NCI-H524 (cell line): ENCODE results near the gene CC2D1B.

Experiments
- DNase-seq, 2 experiments: peaks; one replicate each; lab custom pipeline; 2025; lab: John Stamatoyannopoulos, UW

Gene CC2D1B, protein sequence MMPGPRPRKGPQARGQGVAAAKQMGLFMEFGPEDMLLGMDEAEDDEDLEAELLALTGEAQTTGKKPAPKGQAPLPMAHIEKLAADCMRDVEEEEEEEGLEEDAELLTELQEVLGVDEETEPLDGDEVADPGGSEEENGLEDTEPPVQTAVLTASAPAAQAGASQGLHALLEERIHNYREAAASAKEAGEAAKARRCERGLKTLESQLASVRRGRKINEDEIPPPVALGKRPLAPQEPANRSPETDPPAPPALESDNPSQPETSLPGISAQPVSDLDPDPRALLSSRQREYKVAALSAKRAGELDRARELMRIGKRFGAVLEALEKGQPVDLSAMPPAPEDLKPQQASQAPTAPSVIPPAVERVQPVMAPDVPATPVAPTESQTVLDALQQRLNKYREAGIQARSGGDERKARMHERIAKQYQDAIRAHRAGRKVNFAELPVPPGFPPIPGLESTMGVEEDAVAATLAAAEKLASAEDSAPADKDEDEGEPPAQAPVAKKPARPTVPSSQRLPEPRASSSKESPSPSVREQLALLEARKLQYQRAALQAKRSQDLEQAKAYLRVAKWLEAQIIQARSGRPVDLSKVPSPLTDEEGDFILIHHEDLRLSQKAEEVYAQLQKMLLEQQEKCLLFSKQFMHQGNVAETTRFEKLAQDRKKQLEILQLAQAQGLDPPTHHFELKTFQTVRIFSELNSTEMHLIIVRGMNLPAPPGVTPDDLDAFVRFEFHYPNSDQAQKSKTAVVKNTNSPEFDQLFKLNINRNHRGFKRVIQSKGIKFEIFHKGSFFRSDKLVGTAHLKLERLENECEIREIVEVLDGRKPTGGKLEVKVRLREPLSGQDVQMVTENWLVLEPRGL

GRCh38 chr1:52365746-52366516, at the start of gene CC2D1B:
Gene CC2D1B (minus strand): TSS chr1:52366205. CDS start chr1:52364620, 1,585 bp downstream.
- DNase-seq = peak; percentile 93 to 96

DNA sequence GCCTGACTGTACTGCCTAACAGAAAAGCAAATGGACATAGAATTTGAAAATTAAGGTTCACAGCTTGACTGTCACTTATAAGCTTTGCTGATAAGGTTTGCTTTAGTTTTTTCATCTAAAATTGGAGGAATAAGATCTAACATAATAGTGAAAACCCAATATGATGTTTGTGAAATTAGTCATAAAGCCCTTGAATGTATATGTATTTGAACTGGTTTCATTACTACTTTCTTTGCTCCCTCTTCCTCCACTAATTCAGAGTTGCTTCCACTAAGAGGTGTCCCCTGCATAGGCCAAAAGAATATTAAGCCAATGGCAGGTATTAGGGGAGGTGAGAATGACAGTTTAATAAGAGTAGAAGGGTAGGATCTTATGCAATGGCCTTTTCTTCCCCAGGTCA, 48.9 kb upstream of the CC2D1B start:
- DNase-seq = no peak

- no peak for DNase-seq
Observed at GRCh38 chr1:52413410-52413989, 47.5 kb upstream of the CC2D1B start.

- no peak for DNase-seq
Observed at GRCh38 chr1:52404975-52405338, 39.0 kb upstream of the CC2D1B start.

DNA sequence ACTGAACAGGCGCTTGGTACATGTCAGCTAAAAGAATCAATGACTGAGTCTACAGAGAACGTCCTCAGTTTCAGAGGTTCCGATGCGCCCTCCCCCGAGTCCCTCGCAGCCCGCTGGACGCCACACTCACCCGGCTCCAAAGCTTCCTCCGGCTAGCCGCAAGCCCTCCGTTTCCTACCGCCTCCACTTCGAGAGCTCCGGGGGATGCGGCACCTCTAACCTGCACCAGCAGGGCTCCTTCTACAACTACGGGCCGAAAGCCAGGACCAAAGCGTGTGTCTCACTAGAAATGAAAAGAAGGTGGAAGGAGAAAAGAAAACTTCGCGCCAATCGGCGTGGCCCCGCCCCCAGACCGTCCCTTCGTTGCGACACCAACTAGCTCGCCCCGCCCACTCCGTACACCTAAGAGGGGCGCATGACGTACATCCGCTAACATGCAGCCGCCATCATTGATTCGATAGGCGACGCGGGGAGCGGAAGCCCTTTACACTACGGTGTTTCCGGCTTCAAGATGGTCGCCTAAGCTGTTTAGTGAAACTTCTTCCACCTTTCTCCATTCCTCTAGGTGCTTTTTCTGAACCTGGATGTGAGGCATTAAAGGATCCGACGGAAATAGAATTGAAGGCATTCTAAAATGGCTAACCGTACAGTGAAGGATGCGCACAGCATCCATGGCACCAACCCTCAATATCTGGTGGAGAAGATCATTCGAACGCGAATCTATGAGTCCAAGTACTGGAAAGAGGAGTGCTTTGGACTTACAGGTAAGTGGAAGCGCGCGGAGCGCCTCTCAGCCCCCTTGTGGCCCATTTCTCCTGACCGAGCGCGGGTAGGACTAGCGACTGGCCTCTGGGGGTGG, 38.3 kb upstream of the CC2D1B start, which contains the start of the genes ORC1 and PRPF38A:
Gene ORC1 (minus strand): TSS at position 308 of the 859 bp plus-strand sequence. CDS start 2,200 bp downstream, outside the sequence.
Gene PRPF38A (plus strand): TSS at position 487 of the 859 bp plus-strand sequence. CDS start 148 bp downstream, at position 635.
- DNase-seq = peak; percentile 92 to 96

GRCh38 chr1:52403566-52404115, 37.6 kb upstream of the CC2D1B start:
- peak in 1 of 2 experiments; percentile 55 for DNase-seq

DNA sequence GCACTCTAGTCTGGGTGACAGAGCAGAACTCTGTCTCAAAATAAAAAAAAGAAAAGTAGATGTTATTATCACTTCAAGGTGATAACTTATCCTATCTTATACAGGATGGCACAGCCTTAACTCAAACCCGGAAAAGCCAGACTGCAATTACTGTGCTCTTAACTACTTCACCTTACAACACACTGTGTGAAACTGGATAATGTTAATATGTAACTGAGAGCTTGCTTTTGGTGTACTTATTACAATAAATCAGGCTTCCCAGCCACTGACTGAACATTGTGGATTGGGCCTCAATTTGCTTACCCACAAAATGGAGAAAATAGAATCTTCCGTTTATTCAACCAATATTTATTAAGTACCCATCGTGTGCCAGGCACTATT, 36.8 kb upstream of the CC2D1B start:
- DNase-seq = no peak

DNA sequence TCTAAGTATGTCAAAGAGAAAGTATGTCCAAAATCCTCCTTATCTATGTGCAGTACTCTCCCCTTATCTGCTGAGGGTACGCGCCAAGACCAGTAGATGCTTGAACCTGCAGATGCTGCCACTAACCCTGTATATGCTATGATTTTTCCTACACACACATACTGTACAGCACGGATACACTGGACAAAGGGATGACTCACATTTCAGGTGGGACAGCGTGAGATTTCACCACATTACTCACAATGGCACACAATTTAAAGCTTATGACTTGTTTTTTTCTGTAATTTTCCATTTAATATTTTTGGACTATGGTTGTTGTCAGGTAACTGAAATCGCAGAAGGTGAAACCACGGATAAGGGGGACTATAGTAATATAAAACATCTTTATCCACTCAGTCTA, 34.1 kb upstream of the CC2D1B start:
- no peak for DNase-seq

DNA sequence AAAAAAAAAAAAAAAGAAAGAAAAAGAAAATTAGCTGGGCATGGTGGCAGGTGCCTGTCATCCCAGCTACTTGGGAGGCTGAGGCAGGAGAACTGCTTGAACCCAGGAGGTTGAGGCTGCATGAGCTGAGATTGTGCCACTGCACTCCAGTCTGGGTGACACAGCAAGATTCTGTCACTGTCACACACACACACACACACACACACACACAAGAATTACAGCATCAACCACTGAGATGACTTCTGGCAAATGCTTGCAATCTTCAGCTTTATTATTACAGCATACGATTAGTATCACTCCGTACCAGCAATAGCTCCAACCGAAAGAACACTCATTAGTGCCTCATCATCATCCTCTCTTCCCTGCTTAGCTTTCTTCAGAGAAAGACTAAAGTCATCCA, 33.6 kb upstream of the CC2D1B start:
- DNase-seq = no peak

- DNase-seq = no peak
Observed at GRCh38 chr1:52393174-52393573, 27.2 kb upstream of the CC2D1B start.

DNA sequence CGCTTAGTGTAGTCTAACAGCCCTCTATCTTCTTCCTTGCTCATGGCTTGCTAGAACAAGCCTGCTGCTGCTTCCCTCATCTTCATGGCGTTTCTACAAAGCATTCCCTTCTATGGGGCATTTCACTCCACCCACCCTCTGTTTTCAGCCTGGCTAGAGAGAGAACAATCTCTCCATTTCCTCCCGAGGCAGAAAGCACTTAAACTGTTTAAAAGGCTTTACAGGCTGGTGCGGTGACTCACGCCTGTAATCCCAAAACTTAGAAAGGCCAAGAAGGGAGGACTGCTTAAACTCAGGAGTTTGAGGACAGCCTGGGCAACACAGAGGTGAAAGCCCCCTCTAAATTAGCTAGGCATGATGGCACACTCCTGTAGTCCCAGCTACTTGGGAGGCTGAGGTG, 20.5 kb upstream of the CC2D1B start:
- DNase-seq = no peak

- DNase-seq = no peak
Observed at GRCh38 chr1:52385376-52385775, 19.4 kb upstream of the CC2D1B start.

- peak; percentile 13 to 51 for DNase-seq
Observed at GRCh38 chr1:52369851-52370250, 3.8 kb upstream of the CC2D1B start.

- peak in 1 of 2 experiments; percentile 51 for DNase-seq
Observed at GRCh38 chr1:52368383-52369172, 2.6 kb upstream of the CC2D1B start.

DNA sequence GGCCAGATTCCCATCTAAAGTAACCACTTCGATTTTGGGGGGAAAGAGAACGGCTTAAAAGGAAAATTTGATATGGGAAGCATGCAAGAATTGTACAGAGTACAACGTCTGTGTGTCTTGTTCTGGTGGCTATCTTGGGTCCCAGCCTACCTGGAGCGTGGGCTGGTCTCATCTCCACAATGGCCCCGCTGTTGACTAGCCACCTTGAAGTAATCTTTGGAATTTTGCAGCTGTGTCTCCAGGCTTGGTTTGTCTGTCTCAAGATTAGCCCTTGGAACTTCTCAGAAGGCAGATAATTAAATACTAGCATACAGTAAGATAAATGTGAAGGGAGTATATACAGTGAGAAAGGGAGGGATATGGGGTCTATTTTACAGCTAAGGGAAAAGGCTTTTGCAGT, 1.3 kb upstream of the CC2D1B start:
- no peak for DNase-seq

DNA sequence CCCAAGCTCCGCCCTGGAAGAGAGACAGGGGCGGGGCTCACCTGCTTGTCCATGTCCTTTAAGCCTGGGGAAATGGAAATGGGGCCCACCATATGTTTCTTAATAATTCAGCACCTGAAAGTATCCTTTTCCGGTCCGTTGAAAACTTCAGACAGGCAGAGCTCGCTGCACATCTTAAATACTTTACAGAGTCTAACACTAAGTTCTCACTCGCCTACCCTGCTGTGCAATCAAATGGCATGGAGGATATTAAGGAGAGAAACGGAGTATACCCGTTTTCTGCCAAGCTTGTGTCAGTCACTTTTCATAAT, 467 bp upstream of the CC2D1B start:
- DNase-seq = no peak

DNA sequence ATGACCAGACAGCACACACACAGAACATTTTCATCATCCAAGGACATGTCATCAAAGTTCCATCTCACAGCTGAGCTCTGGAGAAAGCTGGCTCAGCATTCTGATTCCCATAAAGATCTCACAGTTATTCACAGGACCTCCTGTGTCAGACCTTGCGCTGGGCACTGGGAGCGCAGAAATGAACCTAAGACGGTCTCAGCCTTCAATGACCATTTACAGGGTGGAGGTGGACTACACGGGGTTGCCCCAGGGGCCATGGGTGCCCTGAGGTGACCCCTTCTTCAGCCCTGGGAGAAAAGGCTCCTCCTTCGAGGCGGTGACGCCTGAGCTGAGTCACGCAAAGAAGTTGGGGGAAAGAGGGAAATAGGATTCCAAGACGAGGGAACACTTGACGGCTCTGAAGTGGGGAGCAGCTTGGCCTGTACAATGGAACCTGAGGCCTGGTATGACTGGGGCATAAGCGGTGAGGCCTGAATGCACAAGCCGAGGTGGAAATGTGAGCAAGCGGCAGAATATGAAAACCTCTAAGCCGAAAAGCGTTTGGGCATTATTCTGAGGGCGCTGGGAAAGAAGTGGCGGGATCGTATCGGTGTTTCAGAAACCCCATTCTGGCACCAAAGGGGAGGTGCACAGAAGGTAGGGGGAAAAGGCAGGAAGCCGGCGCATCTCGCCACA, 797 bp downstream of the CC2D1B start:
- peak in 1 of 2 experiments; percentile 32 for DNase-seq

DNA sequence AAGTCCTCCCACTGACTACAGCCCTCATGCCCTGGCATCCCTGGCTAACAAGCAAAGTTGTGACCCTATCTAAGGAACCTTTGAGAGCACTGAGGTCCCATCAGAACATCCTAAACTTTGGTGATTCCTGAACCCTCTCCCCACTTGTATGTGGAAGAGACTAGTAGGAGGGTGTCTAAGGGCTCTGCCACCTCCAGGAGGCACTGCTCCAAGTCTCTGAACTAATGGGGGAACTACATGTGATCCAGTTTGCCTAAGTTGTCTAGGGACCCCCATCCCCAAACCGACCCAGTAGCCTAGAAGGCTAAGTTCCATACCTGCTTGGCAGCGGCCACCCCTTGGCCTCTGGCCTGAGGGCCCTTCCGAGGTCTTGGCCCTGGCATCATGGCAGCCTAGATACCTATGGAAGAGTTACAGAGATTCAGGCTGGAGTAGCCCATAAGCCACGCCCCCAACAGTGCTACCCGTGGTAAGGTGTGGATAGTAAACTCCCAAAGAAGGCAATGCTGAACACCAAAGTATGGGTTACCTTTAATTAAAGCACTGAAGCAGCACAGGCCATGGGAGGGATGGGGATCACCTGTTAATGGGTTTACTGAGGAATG, 1.7 kb downstream of the CC2D1B start:
- no peak for DNase-seq

DNA sequence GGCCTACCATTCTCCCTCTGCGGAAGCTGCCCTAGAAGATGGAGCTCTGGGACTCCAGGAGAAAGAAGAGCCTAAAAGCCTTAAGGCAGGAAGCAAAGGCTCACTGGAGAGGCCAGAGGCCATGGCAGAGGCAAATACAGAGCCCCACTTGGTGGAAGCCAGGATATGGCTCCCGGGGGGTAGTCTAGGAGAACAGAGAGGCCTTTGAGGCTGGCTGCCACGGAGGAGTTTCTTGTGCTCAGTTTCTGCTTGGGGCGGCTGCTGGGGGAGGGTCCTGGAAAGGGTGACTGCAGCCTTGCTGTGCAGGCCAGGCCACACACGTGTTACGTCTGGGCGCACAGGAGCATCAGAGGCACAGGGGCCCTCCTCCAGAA, 5.4 kb downstream of the CC2D1B start:
- no peak for DNase-seq
